Loucy (cell line): ENCODE results near the gene C1orf50.

ENCODE experiments used
- EZH2phosphoT487 ChIP-seq: fragments of 200-600 bp; IDR thresholded peaks from 2 replicates; pipeline ENCODE4 v1.6.1; 2018; ENCODE audit warnings: antibody characterized with exemption, mild to moderate bottlenecking, moderate library complexity, borderline replicate concordance
- TF ChIP-seq, protein P1 (sequence below): fragments of 200-600 bp; sonication (generic); conservative IDR thresholded peaks from 2 replicates; pipeline ENCODE4 v1.5.1; 2014; ENCODE audit warnings: mild to moderate bottlenecking, antibody characterized with exemption, low read length

DNA sequence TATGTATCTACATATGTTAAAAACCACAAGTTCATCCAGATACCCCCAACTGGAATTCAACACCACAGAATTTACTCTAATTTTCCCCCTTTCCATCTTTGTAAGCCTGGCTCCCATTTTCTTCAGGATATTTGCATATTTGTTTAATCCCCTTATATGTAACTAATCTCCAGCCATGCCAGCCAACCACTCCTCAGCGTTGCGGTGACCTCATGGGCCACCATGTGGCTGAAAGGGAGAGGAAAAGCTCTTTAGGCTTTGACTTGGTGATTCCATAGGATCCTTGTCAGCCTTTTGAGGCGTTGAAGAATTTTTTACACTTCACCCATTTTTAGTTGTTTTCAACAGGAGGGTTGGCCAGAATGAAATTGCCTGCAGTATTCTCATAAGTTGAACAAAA, 37.0 kb upstream of the C1orf50 start:
- TF ChIP-seq, protein P1, sequence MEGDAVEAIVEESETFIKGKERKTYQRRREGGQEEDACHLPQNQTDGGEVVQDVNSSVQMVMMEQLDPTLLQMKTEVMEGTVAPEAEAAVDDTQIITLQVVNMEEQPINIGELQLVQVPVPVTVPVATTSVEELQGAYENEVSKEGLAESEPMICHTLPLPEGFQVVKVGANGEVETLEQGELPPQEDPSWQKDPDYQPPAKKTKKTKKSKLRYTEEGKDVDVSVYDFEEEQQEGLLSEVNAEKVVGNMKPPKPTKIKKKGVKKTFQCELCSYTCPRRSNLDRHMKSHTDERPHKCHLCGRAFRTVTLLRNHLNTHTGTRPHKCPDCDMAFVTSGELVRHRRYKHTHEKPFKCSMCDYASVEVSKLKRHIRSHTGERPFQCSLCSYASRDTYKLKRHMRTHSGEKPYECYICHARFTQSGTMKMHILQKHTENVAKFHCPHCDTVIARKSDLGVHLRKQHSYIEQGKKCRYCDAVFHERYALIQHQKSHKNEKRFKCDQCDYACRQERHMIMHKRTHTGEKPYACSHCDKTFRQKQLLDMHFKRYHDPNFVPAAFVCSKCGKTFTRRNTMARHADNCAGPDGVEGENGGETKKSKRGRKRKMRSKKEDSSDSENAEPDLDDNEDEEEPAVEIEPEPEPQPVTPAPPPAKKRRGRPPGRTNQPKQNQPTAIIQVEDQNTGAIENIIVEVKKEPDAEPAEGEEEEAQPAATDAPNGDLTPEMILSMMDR: no peak
- no peak for TF ChIP-seq EZH2phosphoT487
